HG03095 (cell line): ENCODE results near the gene COMMD8.

ENCODE experiments used
- ATAC-seq: cut with Tn5 transposase; IDR thresholded peaks from one replicate; pipeline ENCODE4 v1.9.1; 2021; ENCODE audit warnings: moderate library complexity; ENCODE audit not compliant: unreplicated experiment

The COMMD8 gene

GRCh38 chr4:47473141-47473750 lies 9.7 kb upstream of the COMMD8 start:
- ATAC-seq, result no peak

GRCh38 chr4:47471591-47471990 lies 8.1 kb upstream of the COMMD8 start:
- no peak for ATAC-seq

GRCh38 chr4:47471064-47471463 lies 7.6 kb upstream of the COMMD8 start:
- ATAC-seq, result no peak

- no peak for ATAC-seq
Observed at GRCh38 chr4:47469951-47470350, 6.4 kb upstream of the COMMD8 start.

- no peak for ATAC-seq
Observed at GRCh38 chr4:47468706-47469365, 5.3 kb upstream of the COMMD8 start.

GRCh38 chr4:47466056-47466785 lies 2.7 kb upstream of the COMMD8 start:
- ATAC-seq, result no peak

GRCh38 chr4:47465004-47465403 lies 1.5 kb upstream of the COMMD8 start:
- peak; percentile 32 for ATAC-seq

- ATAC-seq, result peak; percentile 24
Observed at GRCh38 chr4:47462799-47463234, 685 bp downstream of the COMMD8 start.

- ATAC-seq, result no peak
Observed at GRCh38 chr4:47451657-47452056, 11.8 kb downstream of the COMMD8 start.

GRCh38 chr4:47444031-47444430 lies 19.5 kb downstream of the COMMD8 start:
- no peak for ATAC-seq

- no peak for ATAC-seq
Observed at GRCh38 chr4:47442980-47443379, 20.5 kb downstream of the COMMD8 start.

- no peak for ATAC-seq
Observed at GRCh38 chr4:47434931-47435330, 28.6 kb downstream of the COMMD8 start.

- no peak for ATAC-seq
Observed at GRCh38 chr4:47432749-47433148, 30.8 kb downstream of the COMMD8 start.

GRCh38 chr4:47427935-47428334 lies 35.6 kb downstream of the COMMD8 start:
- ATAC-seq, result no peak

GRCh38 chr4:47425628-47426027 lies 37.9 kb downstream of the COMMD8 start:
- no peak for ATAC-seq

- no peak for ATAC-seq
Observed at GRCh38 chr4:47419296-47419695, 44.2 kb downstream of the COMMD8 start.

- no peak for ATAC-seq
Observed at GRCh38 chr4:47418147-47418546, 45.4 kb downstream of the COMMD8 start.

- ATAC-seq, result no peak
Observed at GRCh38 chr4:47415719-47416118, 47.8 kb downstream of the COMMD8 start.

- no peak for ATAC-seq
Observed at GRCh38 chr4:47413521-47413920, 50.0 kb downstream of the COMMD8 start.

GRCh38 chr4:47410271-47410670 lies 53.2 kb downstream of the COMMD8 start:
- no peak for ATAC-seq

GRCh38 chr4:47406408-47406807 lies 57.1 kb downstream of the COMMD8 start:
- no peak for ATAC-seq
